T-cell (primary cell): ENCODE measurements around the gene HOXA10. TPM values are rescaled to one million over a fixed set of nuclear protein-coding genes. Genes with fewer than 3 reads are reported as not detected.
A peak's percentile ranks its signal among the peaks of the same experiment; 100 is the strongest.

ENCODE experiments used
- ATAC-seq, 4 experiments: fragments of 200-7000 bp in 3 of 4; fragments of 150-1000 bp in 1 of 4; cut with Tn5 transposase; replicated peaks in 1 of 4; 1 replicate in 3 of 4; 2 replicates in 1 of 4; pipeline ENCODE4 v1.10.0; 2021; ENCODE audit warnings: moderate library complexity in 3 of 4, mild to moderate bottlenecking in 2 of 4, moderate number of reproducible peaks in 1 of 4
- CTCF ChIA-PET, 2 donors: fragments of 300-600 bp; sonication (Branson Sonifier 250); formaldehyde crosslinking; loops; one replicate each; lab custom pipeline; 2022; ENCODE audit warnings: antibody characterized with exemption in 2 of 2; lab: Charles Lee
- POLR2A ChIA-PET, 2 donors: fragments of 300-600 bp; sonication (Branson Sonifier 250); formaldehyde crosslinking; loops; one replicate each; lab custom pipeline; 2022; ENCODE audit warnings: antibody characterized with exemption in 2 of 2; lab: Charles Lee
- DNase-seq, 35 experiments: peaks; one replicate each; pipeline versions ENCODE4 v3.0.0 to v3.0.0-alpha.2; 2013 to 2023
- H3K27ac ChIP-seq: one replicate; pipeline ENCODE4 v1.5.1; 2013; ENCODE audit warnings: low read length
- H3K27me3 ChIP-seq, 2 experiments: replicated peaks in 1 of 2; 1 replicate in 1 of 2; 2 replicates in 1 of 2; pipeline versions ENCODE4 v1.6.1 to v1.7.0; 2013; ENCODE audit warnings: low read length in 1 of 2, mixed read lengths in 1 of 2; ENCODE audit not compliant: control insufficient read depth in 2 of 2, insufficient read depth in 2 of 2; ENCODE audit errors: extremely low read depth in 1 of 2
- H3K36me3 ChIP-seq, 2 donors: 1 replicate in 1 of 2; 2 replicates in 1 of 2; pipeline versions ENCODE4 v1.6.1 to v1.7.0; 2013; ENCODE audit warnings: low read length in 1 of 2; ENCODE audit not compliant: control insufficient read depth in 2 of 2, insufficient read depth in 1 of 2; ENCODE audit errors: extremely low read depth in 1 of 2
- H3K4me1 ChIP-seq, 2 experiments: 1 replicate in 1 of 2; 2 replicates in 1 of 2; pipeline versions ENCODE4 v1.6.1 to v1.7.0; 2013; ENCODE audit warnings: low read length in 2 of 2, mixed read lengths in 1 of 2; ENCODE audit not compliant: insufficient read depth in 2 of 2, control insufficient read depth in 1 of 2; ENCODE audit errors: extremely low read depth in 1 of 2
- H3K4me3 ChIP-seq, 2 donors: 1 replicate in 1 of 2; 2 replicates in 1 of 2; pipeline versions ENCODE4 v1.5.1 to v1.7.0; 2013; ENCODE audit warnings: mild to moderate bottlenecking in 2 of 2, low read length in 1 of 2, moderate library complexity in 1 of 2; ENCODE audit not compliant: control insufficient read depth in 1 of 2; ENCODE audit errors: extremely low read depth in 1 of 2
- H3K9me3 ChIP-seq: 2 replicates; pipeline ENCODE4 v1.7.0; 2013
- H3K27ac Mint-ChIP-seq, 2 donors: one replicate each; pipeline ENCODE4 v1.8.0; 2020 to 2021; ENCODE audit warnings: mild to moderate bottlenecking in 2 of 2, mixed read lengths in 2 of 2
- H3K27me3 Mint-ChIP-seq, 2 donors: one replicate each; pipeline ENCODE4 v1.8.0; 2021 to 2022; ENCODE audit warnings: mixed read lengths in 2 of 2
- H3K36me3 Mint-ChIP-seq: one replicate; pipeline ENCODE4 v1.8.0; 2021; ENCODE audit warnings: mixed read lengths
- H3K4me1 Mint-ChIP-seq, 3 donors: one replicate each; pipeline ENCODE4 v1.8.0; 2020 to 2022; ENCODE audit warnings: mixed read lengths in 3 of 3, mild to moderate bottlenecking in 1 of 3
- H3K4me3 Mint-ChIP-seq, 3 donors: one replicate each; pipeline ENCODE4 v1.8.0; 2020 to 2022; ENCODE audit warnings: mild to moderate bottlenecking in 3 of 3, mixed read lengths in 3 of 3, moderate library complexity in 3 of 3
- H3K9me3 Mint-ChIP-seq, 3 donors: one replicate each; pipeline ENCODE4 v1.8.0; 2020 to 2022; ENCODE audit warnings: mixed read lengths in 3 of 3
- WGBS: methylation state at CpG from one replicate; pipeline ENCODE4 v1.1.5; 2013; ENCODE audit warnings: missing lambda C conversion rate; ENCODE audit not compliant: insufficient coverage; 5-methylcytosine and 5-hydroxymethylcytosine counted together
- total RNA-seq, 35 experiments: library from RNA in 6 of 35; stranded (reverse) in 6 of 35; fragments of 120-200 nt in 1 of 35; gene quantifications; one replicate each; pipeline versions ENCODE4 v1.2.1 to v1.2.4 and lab custom pipeline; 2013 to 2026

HOXA10 gene
- total RNA-seq: under 1 TPM in 3 of 5 donors, not detected in 2; 0.36 to 0.75 (median 0.51) TPM
- 0.33 TPM for total RNA-seq (2013)
- total RNA-seq (lab: John Stamatoyannopoulos, UW): 0 to 0.89 (median 0.19) reads per million in 29 experiments

GRCh38 chr7:27173956-27174873 lies at the start of gene HOXA10:
HOXA10 (minus strand) TSS chr7:27174320; CDS start chr7:27174306, 14 bp downstream.
- DNase-seq (peak in 4 of 35 experiments; percentile 0 to 23 (median 12)), ATAC-seq (peak in 1 of 4 experiments; percentile 16)
- ChIA-PET POLR2A (no interaction called here), CTCF (interaction anchor here in 1 of 2 donors (1.5 kb wide), 1 partner anchor 22 kb away, joined by 6 read pairs; no protein-coding TSS in a partner anchor)
- Mint-ChIP-seq H3K9me3 (no peaks in the 10 kb centered on the region), H3K27me3 (peaks cover 46 to 76% of the 10 kb centered on the region in 2 donors), H3K4me1 (peaks cover 17 to 28% (median 24%) of the 10 kb centered on the region in 3 donors), H3K4me3 (peak within 1 kb of the TSS; percentile 31 to 73 (median 56)), H3K27ac (peak within 1 kb of the TSS in 1 of 2 donors; percentile 59), H3K36me3 (no peaks in the 10 kb centered on the region)
- no peaks in the 10 kb centered on the region for H3K36me3 ChIP-seq
- no peak within 1 kb of the TSS for H3K27ac ChIP-seq
- H3K9me3 ChIP-seq: no peaks in the 10 kb centered on the region
- 13% methylated on average over 66 of the region's 82 CpGs for WGBS
- H3K4me1 ChIP-seq: peaks cover 11 to 45% of the 10 kb centered on the region in 2 experiments
- H3K4me3 ChIP-seq: peak within 1 kb of the TSS; percentile 33 to 79
- H3K27me3 ChIP-seq: peaks cover 6 to 85% of the 10 kb centered on the region in 2 experiments

GRCh38 chr7:27221201-27221797 lies 47.2 kb upstream of the HOXA10 start:
- Mint-ChIP-seq H3K27ac (no peak overlapping the region), H3K36me3 (no peaks in the 10 kb centered on the region), H3K27me3 (peaks cover 70 to 74% of the 10 kb centered on the region in 2 donors), H3K4me3 (no peak overlapping the region), H3K4me1 (peaks cover 5 to 10% (median 8%) of the 10 kb centered on the region in 3 donors), H3K9me3 (no peaks in the 10 kb centered on the region)
- Histone ChIP-seq H3K27me3 (peaks cover 38 to 41% of the 10 kb centered on the region in 2 experiments), H3K4me1 (peaks cover 0 to 3% of the 10 kb centered on the region in 2 experiments), H3K36me3 (no peaks in the 10 kb centered on the region), H3K4me3 (no peak overlapping the region), H3K9me3 (no peaks in the 10 kb centered on the region), H3K27ac (no peak overlapping the region)
- no peak for DNase-seq
- ChIA-PET POLR2A (no interaction called here), CTCF (no interaction called here)
- WGBS: no CpG with 5 or more reads among the region's 3 CpGs
- no peak for ATAC-seq

- no peak overlapping the region for H3K4me3 ChIP-seq
- CTCF ChIA-PET: no interaction called here
- no peaks in the 10 kb centered on the region for H3K9me3 ChIP-seq
- Mint-ChIP-seq H3K36me3 (no peaks in the 10 kb centered on the region), H3K4me3 (no peak overlapping the region), H3K27me3 (peaks cover 76 to 77% of the 10 kb centered on the region in 2 donors), H3K27ac (no peak overlapping the region), H3K4me1 (peaks cover 5 to 10% (median 8%) of the 10 kb centered on the region in 3 donors), H3K9me3 (no peaks in the 10 kb centered on the region)
- 10% methylated on average over 45 of the region's 45 CpGs for WGBS
- peak in 1 of 4 experiments; percentile 37 for ATAC-seq
- no peak for DNase-seq
- peaks cover 0 to 3% of the 10 kb centered on the region in 2 experiments for H3K4me1 ChIP-seq
- POLR2A ChIA-PET: no interaction called here
- H3K27me3 ChIP-seq: peaks cover 34 to 40% of the 10 kb centered on the region in 2 experiments
- no peaks in the 10 kb centered on the region for H3K36me3 ChIP-seq
- no peak overlapping the region for H3K27ac ChIP-seq
These were observed 46.4 kb upstream of the HOXA10 start for GRCh38 chr7:27220440-27220955.

- Histone ChIP-seq H3K27me3 (peaks cover 33 to 40% of the 10 kb centered on the region in 2 experiments), H3K36me3 (no peaks in the 10 kb centered on the region), H3K9me3 (no peaks in the 10 kb centered on the region), H3K4me1 (peaks cover 0 to 3% of the 10 kb centered on the region in 2 experiments), H3K4me3 (no peak overlapping the region), H3K27ac (no peak overlapping the region)
- POLR2A ChIA-PET: no interaction called here
- WGBS: 58% methylated on average over 2 of the region's 4 CpGs
- no peaks in the 10 kb centered on the region for H3K36me3 Mint-ChIP-seq
- H3K27ac Mint-ChIP-seq: no peak overlapping the region
- H3K27me3 Mint-ChIP-seq: peaks cover 76 to 78% of the 10 kb centered on the region in 2 donors
- CTCF ChIA-PET: no interaction called here
- peaks cover 5 to 8% (median 6%) of the 10 kb centered on the region in 3 donors for H3K4me1 Mint-ChIP-seq
- DNase-seq (no peak), ATAC-seq (no peak)
- no peaks in the 10 kb centered on the region for H3K9me3 Mint-ChIP-seq
- no peak overlapping the region for H3K4me3 Mint-ChIP-seq
These were observed 45.7 kb upstream of the HOXA10 start for GRCh38 chr7:27219821-27220220.

GRCh38 chr7:27217951-27218350 lies 43.8 kb upstream of the HOXA10 start:
- ATAC-seq: no peak
- Mint-ChIP-seq H3K27ac (no peak overlapping the region), H3K4me1 (peaks cover 5 to 10% (median 6%) of the 10 kb centered on the region in 3 donors), H3K4me3 (no peak overlapping the region), H3K36me3 (no peaks in the 10 kb centered on the region), H3K27me3 (peaks cover 81% of the 10 kb centered on the region in 2 donors), H3K9me3 (no peaks in the 10 kb centered on the region)
- Histone ChIP-seq H3K36me3 (no peaks in the 10 kb centered on the region), H3K9me3 (no peaks in the 10 kb centered on the region), H3K4me3 (no peak overlapping the region), H3K27ac (no peak overlapping the region), H3K27me3 (peaks cover 27 to 52% of the 10 kb centered on the region in 2 experiments), H3K4me1 (peaks cover 0 to 10% of the 10 kb centered on the region in 2 experiments)
- ChIA-PET POLR2A (no interaction called here), CTCF (interaction anchor here in 1 of 2 donors (1.4 kb wide), 1 partner anchor 8 kb away, joined by 7 read pairs; no protein-coding TSS in a partner anchor)
- no peak for DNase-seq

- no CpG with 5 or more reads among the region's 2 CpGs for WGBS
- no peak for DNase-seq
- H3K27me3 ChIP-seq: peaks cover 22 to 69% of the 10 kb centered on the region in 2 experiments
- H3K4me3 ChIP-seq: no peak overlapping the region
- no peak overlapping the region for H3K27ac Mint-ChIP-seq
- H3K4me1 Mint-ChIP-seq: peaks cover 9 to 17% (median 15%) of the 10 kb centered on the region in 3 donors
- ATAC-seq: no peak
- H3K9me3 ChIP-seq: no peaks in the 10 kb centered on the region
- no peaks in the 10 kb centered on the region for H3K36me3 ChIP-seq
- no peak overlapping the region for H3K4me3 Mint-ChIP-seq
- H3K36me3 Mint-ChIP-seq: no peaks in the 10 kb centered on the region
- ChIA-PET CTCF (no interaction called here), POLR2A (no interaction called here)
- peaks cover 0 to 18% of the 10 kb centered on the region in 2 experiments for H3K4me1 ChIP-seq
- no peaks in the 10 kb centered on the region for H3K9me3 Mint-ChIP-seq
- H3K27me3 Mint-ChIP-seq: peaks cover 85 to 86% of the 10 kb centered on the region in 2 donors
- H3K27ac ChIP-seq: no peak overlapping the region
These were observed 41.2 kb upstream of the HOXA10 start for GRCh38 chr7:27215356-27215755.
